Dendritic cell treated with granulocyte-macrophage colony-stimulating factor and Interleukin-4, amounts not matched to agents 40 ng/mL and 50 ng/mL, for 4 days (primary cell): Measurements from ENCODE around the gene SCYGR4.
"Not testable (repeated sequence)": the region's sequence is repeated elsewhere in the genome, so short reads cannot be mapped to it uniquely, and the experiment has no call there.

Experiments used
- H3K27ac Mint-ChIP-seq: one replicate; pipeline ENCODE4 v1.8.0; 2022; ENCODE audit warnings: mild to moderate bottlenecking, mixed read lengths
- H3K27me3 Mint-ChIP-seq: one replicate; pipeline ENCODE4 v1.8.0; 2022; ENCODE audit warnings: mild to moderate bottlenecking, mixed read lengths
- H3K36me3 Mint-ChIP-seq: one replicate; pipeline ENCODE4 v1.8.0; 2022; ENCODE audit warnings: low read depth, mixed read lengths
- H3K4me1 Mint-ChIP-seq: one replicate; pipeline ENCODE4 v1.8.0; 2022; ENCODE audit warnings: low read depth, mixed read lengths
- H3K4me3 Mint-ChIP-seq: one replicate; pipeline ENCODE4 v1.8.0; 2022; ENCODE audit warnings: mild to moderate bottlenecking, moderate library complexity, mixed read lengths
- H3K9me3 Mint-ChIP-seq: one replicate; pipeline ENCODE4 v1.8.0; 2022; ENCODE audit warnings: mixed read lengths
- intact Hi-C: fragments of 100-400 bp; cut with micrococcal nuclease; formaldehyde crosslinking; loops from one replicate; pipeline ENCODE4 v1.15.0; 2022

The SCYGR4 gene

DNA sequence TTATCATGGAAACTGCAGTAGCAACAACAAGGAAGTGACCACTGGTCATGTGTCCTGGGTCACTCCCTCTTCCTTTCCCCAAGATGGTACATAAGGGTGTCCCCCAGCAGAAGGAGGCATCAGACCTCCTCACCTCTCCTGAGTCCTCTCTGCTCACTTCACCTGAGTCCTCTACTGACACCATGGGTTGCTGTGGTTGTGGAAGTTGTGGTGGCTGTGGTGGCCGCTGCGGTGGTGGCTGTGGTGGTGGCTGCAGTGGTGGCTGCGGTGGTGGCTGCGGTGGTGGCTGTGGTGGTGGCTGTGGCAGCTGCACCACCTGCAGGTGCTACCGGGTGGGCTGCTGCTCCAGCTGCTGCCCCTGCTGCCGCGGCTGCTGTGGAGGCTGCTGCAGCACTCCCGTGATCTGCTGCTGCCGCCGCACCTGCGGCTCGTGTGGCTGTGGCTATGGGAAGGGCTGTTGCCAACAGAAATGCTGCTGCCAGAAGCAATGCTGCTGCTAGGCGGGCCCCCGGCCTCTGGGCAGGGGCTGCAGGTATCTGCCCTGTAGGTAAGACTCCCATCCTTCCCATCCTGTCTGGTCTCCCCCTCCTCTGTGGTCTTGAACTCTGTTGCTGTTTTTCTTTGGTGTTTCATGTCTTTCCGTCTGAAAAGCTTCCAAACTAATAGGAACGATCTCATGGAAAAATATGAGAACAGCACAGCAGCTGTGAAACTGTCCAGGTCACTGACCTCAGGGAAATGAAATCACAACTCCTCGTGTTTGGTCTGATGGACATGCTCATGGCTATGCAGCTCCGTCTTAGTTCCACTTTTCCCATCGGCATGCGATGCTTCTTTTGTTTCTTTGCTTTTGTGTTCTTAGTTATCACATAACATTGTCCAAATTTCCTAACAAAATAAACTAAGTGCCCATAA lies at the start of gene SCYGR4:
TSS of gene SCYGR4 (plus strand) at position 183 of the 915 bp plus-strand sequence. CDS start at position 183, 0 bp downstream.
- H3K4me3 Mint-ChIP-seq: no peak within 1 kb of the TSS
- peaks cover 31% of the 10 kb centered on the region for H3K27me3 Mint-ChIP-seq
- intact Hi-C loops: no loop called here
- H3K4me1 Mint-ChIP-seq: no peaks in the 10 kb centered on the region
- H3K9me3 Mint-ChIP-seq: no peaks in the 10 kb centered on the region
- no peaks in the 10 kb centered on the region for H3K36me3 Mint-ChIP-seq
- H3K27ac Mint-ChIP-seq: no peak within 1 kb of the TSS

- intact Hi-C loops: no loop called here
- Mint-ChIP-seq H3K36me3 (peaks cover 20% of the 10 kb centered on the region), H3K4me3 (no peak overlapping the region), H3K27ac (no peak overlapping the region), H3K9me3 (no peaks in the 10 kb centered on the region), H3K27me3 (peaks cover 2% of the 10 kb centered on the region), H3K4me1 (no peaks in the 10 kb centered on the region)
Observed at GRCh38 chr2:227568852-227569169, 48.5 kb upstream of the SCYGR4 start.

DNA sequence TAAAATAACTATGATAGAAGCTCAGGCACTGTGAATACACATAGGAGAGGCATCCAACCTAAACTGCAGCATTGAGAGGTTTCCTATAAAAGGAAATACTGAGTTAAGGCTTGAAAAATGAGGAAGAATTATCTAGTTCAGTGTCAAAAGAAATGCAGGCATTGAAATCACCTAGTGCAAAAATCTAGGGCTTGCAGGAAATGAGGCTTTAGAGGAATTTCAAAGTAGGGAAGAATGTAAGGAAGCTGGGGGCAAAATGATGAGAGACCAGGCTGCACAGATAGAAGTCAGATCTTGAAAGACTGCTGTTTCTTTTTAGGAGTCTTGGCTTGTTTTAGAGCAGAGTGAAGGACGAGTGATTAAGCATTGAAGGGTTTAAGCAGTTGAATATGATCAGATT lies 46.7 kb upstream of the SCYGR4 start:
- H3K36me3 Mint-ChIP-seq: peaks cover 6% of the 10 kb centered on the region
- no peak overlapping the region for H3K27ac Mint-ChIP-seq
- peaks cover 2% of the 10 kb centered on the region for H3K27me3 Mint-ChIP-seq
- no peaks in the 10 kb centered on the region for H3K4me1 Mint-ChIP-seq
- no peaks in the 10 kb centered on the region for H3K9me3 Mint-ChIP-seq
- H3K4me3 Mint-ChIP-seq: no peak overlapping the region
- intact Hi-C loops: no loop called here

DNA sequence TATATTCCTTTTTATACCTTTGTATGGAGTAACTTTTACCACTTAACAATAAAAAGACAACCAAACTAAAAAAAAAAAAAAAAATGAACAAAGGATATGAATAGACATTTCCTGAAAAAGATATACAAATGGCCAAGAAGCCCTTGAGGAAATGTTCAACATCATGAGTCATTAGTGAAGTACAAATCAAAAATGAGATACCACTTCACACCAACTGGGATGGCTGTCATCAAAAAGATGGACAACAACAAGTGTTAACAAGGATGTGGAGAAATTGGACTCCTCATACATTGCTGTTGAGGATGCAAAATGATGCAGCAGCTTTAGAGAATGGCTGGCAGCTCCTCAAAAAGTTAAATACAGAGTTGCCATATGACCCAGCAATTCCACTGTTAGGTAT lies 41.2 kb upstream of the SCYGR4 start:
- intact Hi-C loops: no loop called here
- H3K4me1 Mint-ChIP-seq: no peaks in the 10 kb centered on the region
- no peaks in the 10 kb centered on the region for H3K36me3 Mint-ChIP-seq
- H3K27me3 Mint-ChIP-seq: peaks cover 5% of the 10 kb centered on the region
- H3K27ac Mint-ChIP-seq: no peak overlapping the region
- H3K4me3 Mint-ChIP-seq: no peak overlapping the region
- H3K9me3 Mint-ChIP-seq: no peaks in the 10 kb centered on the region

DNA sequence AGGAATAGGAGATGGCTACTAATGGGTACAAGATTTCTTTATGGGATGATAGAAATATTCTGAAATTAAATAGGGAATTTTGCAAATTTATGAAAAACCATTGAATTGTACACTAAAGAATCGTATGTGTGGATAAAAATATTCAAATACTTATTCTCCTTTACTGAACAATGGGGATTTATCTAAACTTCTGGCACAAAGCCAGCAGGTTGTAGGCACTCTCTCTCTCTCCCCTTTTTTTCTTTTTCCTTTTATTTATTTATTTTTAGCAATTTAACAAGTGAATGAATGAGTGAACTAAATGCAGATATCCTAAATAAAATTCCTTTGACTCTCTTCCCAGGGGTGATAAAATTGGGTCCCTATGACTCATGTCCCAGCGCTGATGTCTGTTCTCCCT lies 40.5 kb upstream of the SCYGR4 start:
- peaks cover 5% of the 10 kb centered on the region for H3K27me3 Mint-ChIP-seq
- H3K4me3 Mint-ChIP-seq: no peak overlapping the region

GRCh38 chr2:227577555-227577954 lies 39.7 kb upstream of the SCYGR4 start:
- Mint-ChIP-seq H3K27me3 (peaks cover 5% of the 10 kb centered on the region), H3K27ac (no peak overlapping the region), H3K4me3 (no peak overlapping the region), H3K4me1 (no peaks in the 10 kb centered on the region), H3K36me3 (no peaks in the 10 kb centered on the region), H3K9me3 (peaks cover 9% of the 10 kb centered on the region)
- intact Hi-C loops: no loop called here

More for the DNA sequence above, 40.5 kb upstream of the SCYGR4 start:
- H3K27ac Mint-ChIP-seq: no peak overlapping the region
- H3K4me1 Mint-ChIP-seq: no peaks in the 10 kb centered on the region
- intact Hi-C loops: no loop called here
- peaks cover 2% of the 10 kb centered on the region for H3K9me3 Mint-ChIP-seq
- no peaks in the 10 kb centered on the region for H3K36me3 Mint-ChIP-seq

DNA sequence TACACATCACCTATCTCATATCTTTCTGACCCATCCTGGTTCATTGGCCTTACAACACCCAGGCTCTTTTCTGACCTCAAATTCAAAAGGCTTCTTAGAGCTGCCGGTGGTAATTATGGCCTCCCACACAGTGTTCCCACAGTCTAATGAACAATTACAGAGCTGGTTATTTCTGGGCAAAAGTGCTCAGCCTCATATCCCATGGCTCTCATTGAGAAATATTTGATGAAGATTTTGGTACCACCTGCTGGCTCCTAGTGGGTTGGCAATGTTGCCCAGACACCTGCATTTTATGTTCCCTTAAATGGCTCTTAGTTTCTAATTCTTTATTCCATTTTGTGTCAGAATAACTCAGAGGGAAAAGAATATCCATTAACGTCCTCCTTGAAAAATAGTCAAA lies 38.7 kb upstream of the SCYGR4 start:
- H3K9me3 Mint-ChIP-seq: peaks cover 16% of the 10 kb centered on the region
- H3K4me3 Mint-ChIP-seq: no peak overlapping the region
- H3K27me3 Mint-ChIP-seq: peaks cover 3% of the 10 kb centered on the region
- H3K4me1 Mint-ChIP-seq: no peaks in the 10 kb centered on the region
- H3K27ac Mint-ChIP-seq: no peak overlapping the region
- no peaks in the 10 kb centered on the region for H3K36me3 Mint-ChIP-seq
- intact Hi-C loops: no loop called here

DNA sequence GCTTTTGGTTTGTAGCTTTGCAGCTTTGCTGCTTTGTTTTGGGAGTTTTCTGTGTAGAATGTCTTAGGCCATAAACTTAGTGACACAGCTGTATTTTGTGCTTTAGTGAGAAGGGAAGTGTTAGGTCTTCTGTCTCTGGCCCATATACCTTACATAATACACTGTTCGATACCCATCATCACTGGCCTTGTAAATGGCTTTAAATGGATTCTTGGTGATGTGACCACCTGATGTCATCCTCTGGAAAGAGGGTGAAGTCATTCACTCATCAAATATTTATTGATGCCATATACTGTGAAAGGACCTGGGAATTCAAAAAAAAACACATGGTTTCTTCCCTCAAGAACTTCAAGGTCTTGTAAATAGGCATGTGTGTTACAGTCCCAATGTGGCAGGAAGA lies 37.5 kb upstream of the SCYGR4 start:
- no peak overlapping the region for H3K27ac Mint-ChIP-seq
- no peaks in the 10 kb centered on the region for H3K4me1 Mint-ChIP-seq
- no peaks in the 10 kb centered on the region for H3K36me3 Mint-ChIP-seq
- intact Hi-C loops: no loop called here
- H3K4me3 Mint-ChIP-seq: no peak overlapping the region
- peaks cover 16% of the 10 kb centered on the region for H3K9me3 Mint-ChIP-seq
- peaks cover 3% of the 10 kb centered on the region for H3K27me3 Mint-ChIP-seq

DNA sequence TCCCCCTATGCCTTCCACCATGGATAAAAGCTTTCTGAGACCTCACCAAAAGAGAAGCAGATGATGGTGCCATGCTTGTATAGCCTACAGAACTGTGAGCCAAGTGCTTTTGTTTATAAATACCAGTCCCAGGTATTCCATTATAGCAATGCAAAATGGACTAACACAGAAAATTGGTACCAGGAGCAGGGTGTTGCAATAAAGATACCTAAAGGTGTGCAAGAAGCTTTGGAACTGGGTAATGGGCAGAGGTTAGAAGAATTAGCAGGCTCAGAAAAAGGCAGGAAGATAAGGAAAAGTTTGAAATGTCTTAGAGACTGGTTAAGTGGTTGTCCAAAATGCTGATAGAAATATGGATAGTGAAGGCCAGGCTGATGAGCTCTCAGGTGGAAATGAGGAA lies 34.9 kb upstream of the SCYGR4 start:
- intact Hi-C loops: no loop called here
- H3K9me3 Mint-ChIP-seq: peaks cover 16% of the 10 kb centered on the region
- no peak overlapping the region for H3K27ac Mint-ChIP-seq
- H3K4me3 Mint-ChIP-seq: no peak overlapping the region
- H3K4me1 Mint-ChIP-seq: no peaks in the 10 kb centered on the region
- no peaks in the 10 kb centered on the region for H3K36me3 Mint-ChIP-seq
- peaks cover 7% of the 10 kb centered on the region for H3K27me3 Mint-ChIP-seq

DNA sequence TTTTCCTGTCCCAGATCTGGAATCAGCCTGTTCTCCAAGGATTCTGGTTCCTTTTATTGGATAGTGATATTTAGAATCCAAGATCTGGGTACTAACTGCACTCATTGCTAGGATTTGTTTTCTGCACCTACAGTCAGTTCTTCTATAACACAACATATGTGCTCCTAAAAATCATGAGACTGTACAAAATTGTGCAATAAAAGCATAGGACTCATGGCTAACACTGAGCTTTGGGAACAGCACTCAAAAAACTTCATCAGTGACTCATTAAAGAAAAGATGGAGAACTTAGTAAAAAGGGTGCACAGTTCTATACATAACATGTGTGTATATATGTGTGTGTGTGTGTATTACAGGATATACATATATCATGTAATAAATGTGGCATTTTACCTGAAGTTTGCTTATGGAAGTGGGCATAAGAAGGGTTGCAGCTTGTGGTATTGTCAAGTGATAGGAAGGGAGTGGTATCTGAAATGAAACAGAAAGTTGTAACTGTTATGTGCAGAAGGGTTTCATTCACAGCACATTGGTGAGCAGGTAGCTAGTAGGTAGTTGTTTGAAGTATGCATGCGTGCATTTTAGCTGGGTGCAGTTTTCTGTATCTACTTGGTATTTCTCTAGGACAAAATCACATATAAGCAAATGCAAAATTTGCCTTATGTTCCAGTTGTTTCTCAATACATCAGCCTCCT lies 24.5 kb upstream of the SCYGR4 start:
- no peaks in the 10 kb centered on the region for H3K4me1 Mint-ChIP-seq
- H3K36me3 Mint-ChIP-seq: no peaks in the 10 kb centered on the region
- H3K4me3 Mint-ChIP-seq: no peak overlapping the region
- H3K9me3 Mint-ChIP-seq: no peaks in the 10 kb centered on the region
- H3K27me3 Mint-ChIP-seq: peaks cover 28% of the 10 kb centered on the region
- H3K27ac Mint-ChIP-seq: no peak overlapping the region
- intact Hi-C loops: no loop called here

DNA sequence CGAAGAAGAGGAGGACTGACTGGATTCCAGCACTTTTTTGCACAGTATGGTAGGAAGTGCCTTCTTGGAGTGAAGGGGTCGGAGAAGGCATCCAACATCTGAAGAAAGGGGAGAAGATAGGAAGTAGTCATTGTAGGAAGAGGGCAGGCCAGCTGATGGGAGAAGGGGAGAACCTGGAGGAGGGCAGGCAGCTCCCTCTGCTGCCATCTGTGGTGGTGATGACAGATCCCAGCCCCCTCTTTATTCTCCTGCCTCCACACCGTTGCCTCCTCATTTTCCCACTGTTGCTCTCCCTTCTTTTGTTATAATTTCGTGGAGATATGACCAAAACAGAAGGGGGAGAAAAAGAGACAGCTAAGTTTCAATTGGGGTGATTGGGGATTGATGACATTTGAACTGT lies 21.5 kb upstream of the SCYGR4 start:
- Mint-ChIP-seq H3K4me3 (no peak overlapping the region), H3K36me3 (no peaks in the 10 kb centered on the region), H3K27me3 (peaks cover 31% of the 10 kb centered on the region), H3K9me3 (no peaks in the 10 kb centered on the region), H3K27ac (no peak overlapping the region), H3K4me1 (no peaks in the 10 kb centered on the region)
- intact Hi-C loops: no loop called here

DNA sequence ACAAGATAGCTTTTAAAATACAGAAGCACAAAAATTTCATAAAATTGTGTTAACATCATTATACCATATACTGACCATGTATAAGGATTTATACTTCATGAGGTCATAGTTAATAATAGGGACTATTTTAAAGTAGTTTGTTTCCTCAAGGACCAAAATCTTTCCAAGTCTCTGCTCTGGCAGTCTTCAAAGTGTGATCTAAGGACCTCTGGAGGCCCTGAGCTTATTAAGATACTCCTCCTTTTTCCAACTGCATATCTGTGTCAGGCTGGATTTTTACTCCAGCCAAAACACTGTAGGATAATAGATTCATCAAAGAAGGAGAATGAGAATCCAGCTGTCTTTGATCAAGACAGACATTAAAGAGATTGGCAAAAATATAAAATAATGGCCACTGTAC lies 20.3 kb upstream of the SCYGR4 start:
- Mint-ChIP-seq H3K27me3 (peaks cover 30% of the 10 kb centered on the region), H3K4me1 (no peaks in the 10 kb centered on the region), H3K4me3 (no peak overlapping the region), H3K9me3 (no peaks in the 10 kb centered on the region), H3K27ac (no peak overlapping the region), H3K36me3 (no peaks in the 10 kb centered on the region)
- intact Hi-C loops: no loop called here

- H3K4me3 Mint-ChIP-seq: no peak overlapping the region
- H3K27ac Mint-ChIP-seq: no peak overlapping the region
- H3K36me3 Mint-ChIP-seq: no peaks in the 10 kb centered on the region
- no peaks in the 10 kb centered on the region for H3K9me3 Mint-ChIP-seq
- intact Hi-C loops: no loop called here
- H3K27me3 Mint-ChIP-seq: peaks cover 34% of the 10 kb centered on the region
- H3K4me1 Mint-ChIP-seq: no peaks in the 10 kb centered on the region
Observed at GRCh38 chr2:227597998-227598397, 19.3 kb upstream of the SCYGR4 start.

- H3K27me3 Mint-ChIP-seq: peaks cover 36% of the 10 kb centered on the region
- intact Hi-C loops, H3K4me1 Mint-ChIP-seq, H3K27ac Mint-ChIP-seq, H3K4me3 Mint-ChIP-seq, H3K9me3 Mint-ChIP-seq, H3K36me3 Mint-ChIP-seq: not testable (repeated sequence)
Observed at GRCh38 chr2:227598835-227599503, 18.3 kb upstream of the SCYGR4 start, which contains the start of gene SCYGR2. SCYGR2 (plus strand) TSS chr2:227598893; CDS start chr2:227598893, 0 bp downstream.
